Measurements from ENCODE around the gene SYAP1. TPM values are rescaled to one million over a fixed set of nuclear protein-coding genes. Genes with fewer than 3 reads are reported as not detected.
A peak's percentile ranks its signal among the peaks of the same experiment; 100 is the strongest.

Gene SYAP1, protein sequence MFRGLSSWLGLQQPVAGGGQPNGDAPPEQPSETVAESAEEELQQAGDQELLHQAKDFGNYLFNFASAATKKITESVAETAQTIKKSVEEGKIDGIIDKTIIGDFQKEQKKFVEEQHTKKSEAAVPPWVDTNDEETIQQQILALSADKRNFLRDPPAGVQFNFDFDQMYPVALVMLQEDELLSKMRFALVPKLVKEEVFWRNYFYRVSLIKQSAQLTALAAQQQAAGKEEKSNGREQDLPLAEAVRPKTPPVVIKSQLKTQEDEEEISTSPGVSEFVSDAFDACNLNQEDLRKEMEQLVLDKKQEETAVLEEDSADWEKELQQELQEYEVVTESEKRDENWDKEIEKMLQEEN
- total RNA-seq = 10 to 100 TPM; 30.9 to 31.3 TPM
- long read RNA-seq, donor 1, full-length matches to known transcripts = 15 of 20 reads
- long read RNA-seq, donor 1, partial matches to known transcripts = 3 of 20 reads
- long read RNA-seq, donor 1, other reads (novel, unspliced or antisense) = 2 of 20 reads
- long read RNA-seq, donor 2, full-length matches to known transcripts = 127 of 141 reads
- long read RNA-seq, donor 2, partial matches to known transcripts = 7 of 141 reads
- long read RNA-seq, donor 2, other reads (novel, unspliced or antisense) = 7 of 141 reads

GRCh38 chrX:16719334-16720084 lies at the start of gene SYAP1:
Gene SYAP1 (plus strand): TSS chrX:16719612. CDS start chrX:16719725, 113 bp downstream.
- peak; percentile 99 for DNase-seq (ENCODE audit: low spot score)
- intact Hi-C loops (cut with DNase I) = loop anchor here in 1 of 2 donors (10.0 kb wide), 1 partner anchor 55 kb away; no protein-coding TSS in a partner anchor

GRCh38 chrX:16671005-16671404 lies 48.4 kb upstream of the SYAP1 start:
- DNase-seq (ENCODE audit: low spot score) = no peak
- intact Hi-C loops (cut with DNase I) = no loop called here

DNA sequence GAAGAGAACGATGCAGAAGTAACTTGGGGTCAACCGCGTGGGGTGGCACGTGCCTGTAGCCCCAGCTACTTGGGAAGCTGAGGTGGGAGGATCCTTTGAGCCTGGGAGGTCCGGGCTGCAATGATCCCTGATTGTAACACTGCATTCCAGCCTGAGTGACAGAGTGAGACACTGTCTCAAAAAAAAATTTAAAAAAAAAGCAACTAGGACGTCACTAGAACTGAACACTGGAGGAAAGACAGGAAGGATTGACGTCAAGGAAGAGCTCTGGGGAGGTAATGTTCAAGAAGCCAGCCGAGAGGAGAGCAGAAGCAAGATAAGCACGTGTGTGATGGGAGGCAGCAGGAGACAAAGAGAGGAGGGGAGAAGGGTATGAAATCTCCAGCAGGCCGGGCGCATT lies 40.7 kb upstream of the SYAP1 start:
- DNase-seq (ENCODE audit: low spot score) = no peak
- intact Hi-C loops (cut with DNase I) = no loop called here

GRCh38 chrX:16683007-16683664 lies 36.3 kb upstream of the SYAP1 start:
- intact Hi-C loops (cut with DNase I) = no loop called here
- no peak for DNase-seq (ENCODE audit: low spot score)

- DNase-seq (ENCODE audit: low spot score) = no peak
- intact Hi-C loops (cut with DNase I) = no loop called here
Measured at GRCh38 chrX:16687514-16687913, 31.9 kb upstream of the SYAP1 start.

- intact Hi-C loops (cut with DNase I) = no loop called here
- DNase-seq (ENCODE audit: low spot score) = no peak
Measured at GRCh38 chrX:16695079-16695676, 24.2 kb upstream of the SYAP1 start.

DNA sequence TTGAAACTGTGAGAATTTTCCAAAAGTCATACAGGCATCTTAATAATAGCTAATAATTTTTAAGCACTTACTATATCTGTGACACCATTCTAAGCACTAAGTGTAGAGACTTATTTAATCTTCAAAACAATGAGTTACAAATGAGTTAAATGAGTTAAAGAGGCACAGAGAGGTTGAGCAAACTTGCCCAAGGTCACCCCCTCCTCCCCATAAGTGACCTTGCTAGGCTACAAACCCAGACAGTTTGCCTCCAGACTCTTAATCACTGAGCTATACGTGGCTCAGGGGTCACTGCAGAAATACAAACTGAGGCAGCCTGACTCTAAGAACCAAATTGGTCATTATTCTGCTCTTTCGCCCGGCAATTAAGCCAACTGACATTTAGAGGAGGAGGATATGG lies 22.5 kb upstream of the SYAP1 start:
- intact Hi-C loops (cut with DNase I) = no loop called here
- no peak for DNase-seq (ENCODE audit: low spot score)

GRCh38 chrX:16699389-16699788 lies 20.0 kb upstream of the SYAP1 start:
- intact Hi-C loops (cut with DNase I) = no loop called here
- no peak for DNase-seq (ENCODE audit: low spot score)

DNA sequence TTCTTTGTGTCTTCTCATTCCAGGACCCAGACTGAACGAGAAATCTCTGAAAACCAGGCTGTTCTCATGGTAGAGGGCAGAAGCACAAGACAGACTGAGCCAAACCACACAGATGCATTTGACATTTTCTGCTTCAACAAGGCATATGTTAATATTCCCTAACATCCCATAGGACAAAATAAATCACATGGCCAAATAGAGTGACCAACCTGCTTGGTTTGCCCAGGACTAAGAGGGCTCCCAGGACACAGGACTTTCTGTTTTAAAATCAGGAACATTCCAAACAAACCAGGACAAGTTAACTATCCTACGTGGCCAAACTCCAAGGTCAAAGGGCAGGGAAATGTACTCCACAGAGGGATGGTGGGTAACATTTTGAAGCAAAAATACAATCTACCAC lies 18.7 kb upstream of the SYAP1 start:
- DNase-seq (ENCODE audit: low spot score) = no peak
- intact Hi-C loops (cut with DNase I) = no loop called here

- DNase-seq (ENCODE audit: low spot score) = no peak
- intact Hi-C loops (cut with DNase I) = no loop called here
Measured at GRCh38 chrX:16702700-16703599, 16.5 kb upstream of the SYAP1 start.

- DNase-seq (ENCODE audit: low spot score) = no peak
- intact Hi-C loops (cut with DNase I) = no loop called here
Measured at GRCh38 chrX:16705370-16705769, 14.0 kb upstream of the SYAP1 start.

- no peak for DNase-seq (ENCODE audit: low spot score)
- intact Hi-C loops (cut with DNase I) = no loop called here
Measured at GRCh38 chrX:16708016-16708415, 11.4 kb upstream of the SYAP1 start.

- intact Hi-C loops (cut with DNase I) = loop anchor here in 1 of 2 donors (10.0 kb wide), 1 partner anchor 63 kb away; no protein-coding TSS in a partner anchor
- DNase-seq (ENCODE audit: low spot score) = no peak
Measured at GRCh38 chrX:16711219-16711811, 8.1 kb upstream of the SYAP1 start.

GRCh38 chrX:16711893-16712547 lies 7.4 kb upstream of the SYAP1 start:
- intact Hi-C loops (cut with DNase I) = loop anchor here in 1 of 2 donors (10.0 kb wide), 1 partner anchor 63 kb away; no protein-coding TSS in a partner anchor

GRCh38 chrX:16712548-16713155 lies 6.8 kb upstream of the SYAP1 start, which contains the start of gene CTPS2:
Gene CTPS2 (minus strand): TSS chrX:16712669. CDS start chrX:16702902, 9,767 bp downstream.
- intact Hi-C loops (cut with DNase I) = loop anchor here in 1 of 2 donors (10.0 kb wide), 1 partner anchor 62 kb away; no protein-coding TSS in a partner anchor
- DNase-seq (ENCODE audit: low spot score) = peak; percentile 85

More at GRCh38 chrX:16711893-16712547, 7.4 kb upstream of the SYAP1 start:
- DNase-seq (ENCODE audit: low spot score) = no peak

DNA sequence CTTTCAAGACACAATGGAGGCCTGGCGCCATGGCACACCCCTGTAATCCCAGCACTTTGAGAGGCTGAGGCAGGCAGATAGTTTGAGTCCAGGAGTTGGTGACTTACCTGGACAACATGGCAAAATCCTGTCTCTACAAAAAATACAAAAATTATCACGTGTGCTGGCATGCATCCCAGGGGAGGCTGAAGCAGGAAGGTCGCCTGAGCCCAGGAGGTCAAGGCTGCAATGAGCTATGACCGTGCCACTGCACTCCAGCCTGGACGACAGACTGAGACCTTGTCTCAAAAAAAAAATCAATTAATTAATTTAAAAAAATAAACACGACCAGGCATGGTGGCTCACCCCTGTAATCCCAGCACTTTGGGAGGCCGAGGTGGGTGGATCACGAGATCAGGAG lies 4.9 kb upstream of the SYAP1 start:
- no peak for DNase-seq (ENCODE audit: low spot score)
- intact Hi-C loops (cut with DNase I) = loop anchor here in 1 of 2 donors (10.0 kb wide), 1 partner anchor 60 kb away; no protein-coding TSS in a partner anchor

Measured in posterior vena cava (tissue), 2 donors.